Ecto neural progenitor cell (in vitro differentiated cells): Measurements from ENCODE around the gene ACP3.

Experiments used
- DNase-seq: peaks from one replicate; pipeline ENCODE4 v3.0.0-alpha.2; 2018; ENCODE audit warnings: low spot score

The ACP3 gene

GRCh38 chr3:132315851-132316250 is 1.4 kb upstream of the ACP3 start:
- no peak for DNase-seq

DNA sequence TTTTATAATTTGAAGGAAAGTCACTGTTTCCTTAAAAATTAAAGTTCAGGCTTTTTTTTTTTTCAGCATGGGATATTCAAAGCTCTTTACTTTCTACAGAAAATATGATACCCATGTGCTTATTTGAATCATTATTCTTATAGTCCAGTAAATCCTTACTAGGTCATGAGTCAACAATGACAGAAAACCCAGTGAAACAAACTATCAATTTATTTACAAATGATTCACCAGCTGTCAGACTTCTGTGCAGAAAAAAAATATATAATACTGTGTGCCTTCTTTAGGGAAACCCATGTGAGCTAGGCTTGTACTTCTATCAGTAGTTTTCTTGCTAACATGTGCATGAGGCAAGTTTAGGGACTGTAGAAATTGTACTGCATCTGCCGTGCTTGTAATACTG is 1.2 kb downstream of the ACP3 start:
- no peak for DNase-seq

DNA sequence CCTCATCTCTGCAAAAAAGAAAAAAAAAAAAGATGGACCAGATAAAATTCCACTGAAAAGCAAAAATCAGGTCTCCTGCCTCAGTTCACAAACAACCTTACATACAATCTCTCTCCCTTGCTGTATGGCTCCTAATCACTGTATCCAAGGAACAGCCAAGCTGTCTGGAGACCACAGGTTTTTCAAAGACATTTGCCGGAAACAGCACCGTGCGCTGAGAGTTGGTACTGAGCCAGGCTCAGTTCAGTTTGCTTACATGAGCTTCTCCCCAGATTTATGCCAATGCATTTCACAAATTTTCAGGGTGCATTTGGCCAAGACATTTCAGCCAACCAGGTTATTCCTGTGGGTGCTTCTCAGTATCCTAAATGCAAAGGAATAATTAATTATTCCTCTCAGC is 4.1 kb downstream of the ACP3 start:
- no peak for DNase-seq

DNA sequence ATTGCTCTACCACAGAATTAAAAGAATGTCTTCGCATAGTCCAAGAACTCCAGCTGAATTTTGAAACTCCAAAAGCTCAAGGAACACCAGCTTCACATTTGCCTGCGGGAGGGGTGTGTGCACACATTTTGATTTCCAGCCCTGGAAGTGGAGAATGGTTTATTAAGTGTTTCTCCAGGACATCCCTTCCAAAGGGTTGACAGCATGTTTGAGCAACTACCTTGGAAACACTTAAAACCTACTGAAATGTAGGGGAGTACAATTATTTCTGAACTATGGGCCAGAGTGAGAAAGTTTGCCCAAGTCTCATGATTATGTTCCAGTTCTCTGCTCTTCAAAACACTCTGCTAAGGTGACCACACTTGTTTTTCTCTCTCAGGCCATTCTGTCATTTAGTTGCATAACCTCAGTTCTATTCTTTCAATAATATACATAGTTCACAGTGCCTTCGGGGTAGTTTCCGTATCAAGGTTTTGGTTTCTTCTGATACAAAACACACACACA is 7.9 kb downstream of the ACP3 start:
- no peak for DNase-seq

GRCh38 chr3:132325634-132326033 is 8.4 kb downstream of the ACP3 start:
- DNase-seq = no peak

GRCh38 chr3:132326251-132326650 is 9.0 kb downstream of the ACP3 start:
- no peak for DNase-seq

DNA sequence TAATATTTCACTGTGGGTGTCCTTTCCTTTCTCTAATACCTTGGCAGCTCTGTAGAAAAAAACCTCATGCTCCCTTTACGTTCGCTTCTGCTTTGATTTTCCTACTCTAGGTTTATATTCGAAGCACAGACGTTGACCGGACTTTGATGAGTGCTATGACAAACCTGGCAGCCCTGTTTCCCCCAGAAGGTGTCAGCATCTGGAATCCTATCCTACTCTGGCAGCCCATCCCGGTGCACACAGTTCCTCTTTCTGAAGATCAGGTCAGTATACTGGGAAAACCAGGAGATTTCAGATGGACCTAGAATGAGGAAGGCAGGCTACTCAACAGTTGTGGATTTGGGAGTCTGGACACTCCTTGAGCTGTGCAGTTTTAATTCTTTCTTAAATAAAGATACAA is 14.9 kb downstream of the ACP3 start:
- no peak for DNase-seq

- no peak for DNase-seq
Measured at GRCh38 chr3:132332508-132332907, 15.3 kb downstream of the ACP3 start.

DNA sequence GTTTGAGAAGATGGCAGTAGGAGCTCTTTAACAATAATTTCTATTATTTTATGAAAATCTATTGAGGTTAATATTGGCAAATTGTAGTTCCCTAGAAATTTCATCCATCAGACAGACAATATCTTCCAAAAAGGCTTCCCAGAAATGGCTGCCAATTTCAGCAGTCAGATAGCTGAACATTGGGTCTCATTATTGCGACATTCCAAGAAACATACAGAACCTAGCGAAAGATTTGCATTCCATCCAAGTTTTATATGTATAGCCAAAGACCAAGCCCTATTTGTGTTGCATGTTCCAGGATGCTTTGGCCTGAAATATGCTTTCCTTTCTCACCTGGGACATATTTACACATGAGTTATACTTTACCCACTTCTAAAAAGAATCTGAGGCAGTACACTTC is 24.5 kb downstream of the ACP3 start:
- DNase-seq = no peak

DNA sequence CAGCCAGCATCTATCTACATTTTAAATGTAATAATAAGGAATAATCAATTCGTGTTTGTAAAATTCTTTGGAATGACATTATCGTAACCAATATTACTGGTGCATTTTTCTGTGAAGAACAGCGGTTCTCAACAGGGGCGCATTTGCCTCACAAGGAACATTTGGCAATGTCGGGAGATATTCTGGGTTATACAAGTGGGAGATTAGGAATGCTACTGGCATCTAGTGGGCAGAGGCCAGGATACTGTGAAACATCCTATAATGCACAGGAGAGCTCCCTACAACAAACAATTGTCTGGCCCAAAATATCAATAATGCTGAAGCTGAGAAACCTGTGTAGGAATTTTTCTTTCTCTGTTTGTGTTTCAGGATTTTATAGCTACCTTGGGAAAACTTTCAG is 25.0 kb downstream of the ACP3 start:
- DNase-seq = no peak

DNA sequence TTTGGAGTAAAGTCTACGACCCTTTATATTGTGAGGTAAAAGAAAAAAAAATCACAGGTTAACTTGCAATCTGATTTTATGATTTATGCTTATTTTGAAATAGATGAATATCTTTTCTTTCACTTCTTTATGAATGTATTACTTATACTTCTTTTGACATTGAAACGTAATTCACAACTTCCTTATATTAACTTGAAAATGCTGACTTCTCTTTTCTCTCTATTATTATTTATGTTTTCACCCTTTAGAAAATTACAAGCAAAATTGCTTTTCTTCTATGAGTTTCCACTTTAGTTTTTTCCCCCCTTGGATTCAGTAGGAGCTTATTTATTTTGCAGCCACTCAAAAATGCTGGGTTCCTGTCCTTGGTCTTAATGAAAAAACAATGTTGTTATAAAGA is 25.4 kb downstream of the ACP3 start:
- no peak for DNase-seq

GRCh38 chr3:132343018-132343612 is 25.9 kb downstream of the ACP3 start:
- no peak for DNase-seq

DNA sequence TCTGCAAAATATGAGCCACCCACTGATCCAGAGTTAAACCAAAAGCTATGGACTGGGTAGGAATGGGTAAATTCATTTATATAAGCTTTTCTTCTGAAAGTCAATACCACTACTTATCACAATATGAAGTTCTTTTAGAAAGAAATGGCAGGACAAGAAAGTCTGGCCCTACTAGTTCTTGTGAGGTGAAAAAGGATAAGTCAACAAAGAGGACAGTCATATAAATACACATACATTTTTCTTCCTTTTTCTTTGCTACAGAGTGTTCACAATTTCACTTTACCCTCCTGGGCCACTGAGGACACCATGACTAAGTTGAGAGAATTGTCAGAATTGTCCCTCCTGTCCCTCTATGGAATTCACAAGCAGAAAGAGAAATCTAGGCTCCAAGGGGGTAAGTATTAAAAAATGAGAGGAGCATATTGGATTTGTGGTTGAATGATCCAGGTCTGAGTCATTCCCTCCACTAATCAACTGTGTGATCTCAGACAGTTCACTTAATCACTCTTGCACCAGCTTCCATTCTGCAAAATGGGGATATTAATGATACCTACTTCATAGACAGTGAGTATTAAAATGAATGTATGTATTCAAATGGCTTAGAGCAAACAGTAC is 27.6 kb downstream of the ACP3 start:
- no peak for DNase-seq

GRCh38 chr3:132346841-132347736 is 29.9 kb downstream of the ACP3 start:
- DNase-seq = no peak

GRCh38 chr3:132347811-132348210 is 30.6 kb downstream of the ACP3 start:
- DNase-seq = no peak

- no peak for DNase-seq
Measured at GRCh38 chr3:132348531-132348930, 31.3 kb downstream of the ACP3 start.

DNA sequence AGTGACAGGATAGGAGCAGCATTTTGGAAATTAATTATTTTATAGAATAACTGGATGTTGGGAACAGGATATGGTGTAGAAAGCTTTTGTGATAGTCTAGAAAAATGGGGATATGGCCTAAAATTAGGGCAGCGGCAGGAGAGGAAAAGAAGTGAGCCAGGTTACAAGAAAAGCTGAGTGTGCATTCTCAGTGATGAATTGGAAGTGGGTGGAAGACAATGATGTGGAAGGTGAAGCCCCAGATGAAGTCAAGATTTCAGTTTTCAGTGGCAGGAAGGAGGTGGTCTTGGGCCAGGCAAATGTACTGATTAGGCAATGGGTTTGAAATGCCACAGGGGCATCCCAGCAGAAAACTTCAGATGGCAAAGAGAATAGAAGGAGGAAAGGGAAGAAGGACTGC is 33.6 kb downstream of the ACP3 start:
- no peak for DNase-seq

- DNase-seq = no peak
Measured at GRCh38 chr3:132351222-132351806, 34.1 kb downstream of the ACP3 start.

- peak; percentile 68 for DNase-seq
Measured at GRCh38 chr3:132352556-132353143, 35.4 kb downstream of the ACP3 start.

GRCh38 chr3:132354916-132355702 is 37.9 kb downstream of the ACP3 start:
- DNase-seq = no peak

DNA sequence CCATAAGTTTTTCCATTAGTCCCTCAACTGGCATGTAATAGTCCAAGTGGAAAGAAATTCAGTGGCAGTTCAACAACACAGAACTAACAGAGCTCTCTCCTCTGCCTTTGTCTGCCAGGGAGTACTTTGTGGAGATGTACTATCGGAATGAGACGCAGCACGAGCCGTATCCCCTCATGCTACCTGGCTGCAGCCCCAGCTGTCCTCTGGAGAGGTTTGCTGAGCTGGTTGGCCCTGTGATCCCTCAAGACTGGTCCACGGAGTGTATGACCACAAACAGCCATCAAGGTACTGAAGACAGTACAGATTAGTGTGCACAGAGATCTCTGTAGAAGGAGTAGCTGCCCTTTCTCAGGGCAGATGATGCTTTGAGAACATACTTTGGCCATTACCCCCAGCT is 39.4 kb downstream of the ACP3 start:
- no peak for DNase-seq

GRCh38 chr3:132360717-132361116 is 43.5 kb downstream of the ACP3 start:
- DNase-seq = no peak
